HEK293 (cell line): ENCODE data around the gene SEMA4B.

Experiments
- ZNF138 ChIP-seq: fragments of 450-650 bp; formaldehyde crosslinking; IDR thresholded peaks from 2 replicates; pipeline ENCODE4 v1.5.1; 2016; ENCODE audit warnings: missing biosample characterization, missing genetic modification characterization, borderline replicate concordance
- TF ChIP-seq, protein P1 (sequence below): fragments of 450-650 bp; formaldehyde crosslinking; IDR thresholded peaks from 2 replicates; pipeline ENCODE4 v1.5.1; 2016; ENCODE audit warnings: missing biosample characterization, missing genetic modification characterization
- TF ChIP-seq, protein P2 (sequence below): fragments of 450-650 bp; formaldehyde crosslinking; IDR thresholded peaks from 2 replicates; pipeline ENCODE4 v1.5.1; 2016; ENCODE audit warnings: missing biosample characterization, missing genetic modification characterization, borderline replicate concordance
- TF ChIP-seq, protein P3 (sequence below): fragments of 450-650 bp; formaldehyde crosslinking; IDR thresholded peaks from 2 replicates; pipeline ENCODE4 v1.5.1; 2016; ENCODE audit warnings: missing biosample characterization, missing genetic modification characterization

DNA sequence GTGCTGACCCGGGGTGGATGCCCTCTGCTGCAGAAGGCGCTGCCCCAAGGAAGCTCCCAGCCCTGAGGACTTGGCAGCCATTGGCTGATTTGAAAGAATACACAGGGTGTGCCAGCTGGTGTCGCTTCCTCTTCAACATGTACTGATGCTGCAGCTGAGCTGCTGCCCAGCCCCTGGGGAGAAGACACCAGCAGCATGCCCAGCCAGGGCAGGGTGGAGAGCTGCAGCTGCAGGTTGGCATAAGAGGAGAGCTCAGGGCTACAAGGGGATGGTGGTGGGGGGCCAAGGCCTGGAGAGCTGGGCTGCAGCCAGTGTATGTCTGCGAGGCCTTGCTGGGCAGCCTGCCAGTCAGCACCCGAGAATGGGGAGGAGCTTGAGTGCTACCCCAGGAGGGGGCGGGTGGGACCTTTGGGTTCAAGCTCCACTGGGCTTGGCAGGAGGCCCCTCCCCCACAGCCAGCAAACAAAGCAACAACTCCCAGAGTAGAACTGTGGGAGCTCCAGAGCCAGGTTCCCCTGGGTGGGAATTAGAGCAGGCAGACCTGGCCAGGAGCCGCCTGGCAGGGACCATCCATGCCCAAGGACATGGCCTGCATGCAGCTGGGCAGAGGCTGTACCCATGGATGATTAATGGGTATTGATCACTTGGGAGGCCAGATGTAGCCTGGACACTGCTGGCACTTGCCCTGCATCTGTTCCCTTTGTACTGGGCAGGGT is 9.2 kb upstream of the SEMA4B start:
- TF ChIP-seq, protein P1, sequence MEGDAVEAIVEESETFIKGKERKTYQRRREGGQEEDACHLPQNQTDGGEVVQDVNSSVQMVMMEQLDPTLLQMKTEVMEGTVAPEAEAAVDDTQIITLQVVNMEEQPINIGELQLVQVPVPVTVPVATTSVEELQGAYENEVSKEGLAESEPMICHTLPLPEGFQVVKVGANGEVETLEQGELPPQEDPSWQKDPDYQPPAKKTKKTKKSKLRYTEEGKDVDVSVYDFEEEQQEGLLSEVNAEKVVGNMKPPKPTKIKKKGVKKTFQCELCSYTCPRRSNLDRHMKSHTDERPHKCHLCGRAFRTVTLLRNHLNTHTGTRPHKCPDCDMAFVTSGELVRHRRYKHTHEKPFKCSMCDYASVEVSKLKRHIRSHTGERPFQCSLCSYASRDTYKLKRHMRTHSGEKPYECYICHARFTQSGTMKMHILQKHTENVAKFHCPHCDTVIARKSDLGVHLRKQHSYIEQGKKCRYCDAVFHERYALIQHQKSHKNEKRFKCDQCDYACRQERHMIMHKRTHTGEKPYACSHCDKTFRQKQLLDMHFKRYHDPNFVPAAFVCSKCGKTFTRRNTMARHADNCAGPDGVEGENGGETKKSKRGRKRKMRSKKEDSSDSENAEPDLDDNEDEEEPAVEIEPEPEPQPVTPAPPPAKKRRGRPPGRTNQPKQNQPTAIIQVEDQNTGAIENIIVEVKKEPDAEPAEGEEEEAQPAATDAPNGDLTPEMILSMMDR = no peak
- no peak for TF ChIP-seq ZNF138
- TF ChIP-seq, protein P2, sequence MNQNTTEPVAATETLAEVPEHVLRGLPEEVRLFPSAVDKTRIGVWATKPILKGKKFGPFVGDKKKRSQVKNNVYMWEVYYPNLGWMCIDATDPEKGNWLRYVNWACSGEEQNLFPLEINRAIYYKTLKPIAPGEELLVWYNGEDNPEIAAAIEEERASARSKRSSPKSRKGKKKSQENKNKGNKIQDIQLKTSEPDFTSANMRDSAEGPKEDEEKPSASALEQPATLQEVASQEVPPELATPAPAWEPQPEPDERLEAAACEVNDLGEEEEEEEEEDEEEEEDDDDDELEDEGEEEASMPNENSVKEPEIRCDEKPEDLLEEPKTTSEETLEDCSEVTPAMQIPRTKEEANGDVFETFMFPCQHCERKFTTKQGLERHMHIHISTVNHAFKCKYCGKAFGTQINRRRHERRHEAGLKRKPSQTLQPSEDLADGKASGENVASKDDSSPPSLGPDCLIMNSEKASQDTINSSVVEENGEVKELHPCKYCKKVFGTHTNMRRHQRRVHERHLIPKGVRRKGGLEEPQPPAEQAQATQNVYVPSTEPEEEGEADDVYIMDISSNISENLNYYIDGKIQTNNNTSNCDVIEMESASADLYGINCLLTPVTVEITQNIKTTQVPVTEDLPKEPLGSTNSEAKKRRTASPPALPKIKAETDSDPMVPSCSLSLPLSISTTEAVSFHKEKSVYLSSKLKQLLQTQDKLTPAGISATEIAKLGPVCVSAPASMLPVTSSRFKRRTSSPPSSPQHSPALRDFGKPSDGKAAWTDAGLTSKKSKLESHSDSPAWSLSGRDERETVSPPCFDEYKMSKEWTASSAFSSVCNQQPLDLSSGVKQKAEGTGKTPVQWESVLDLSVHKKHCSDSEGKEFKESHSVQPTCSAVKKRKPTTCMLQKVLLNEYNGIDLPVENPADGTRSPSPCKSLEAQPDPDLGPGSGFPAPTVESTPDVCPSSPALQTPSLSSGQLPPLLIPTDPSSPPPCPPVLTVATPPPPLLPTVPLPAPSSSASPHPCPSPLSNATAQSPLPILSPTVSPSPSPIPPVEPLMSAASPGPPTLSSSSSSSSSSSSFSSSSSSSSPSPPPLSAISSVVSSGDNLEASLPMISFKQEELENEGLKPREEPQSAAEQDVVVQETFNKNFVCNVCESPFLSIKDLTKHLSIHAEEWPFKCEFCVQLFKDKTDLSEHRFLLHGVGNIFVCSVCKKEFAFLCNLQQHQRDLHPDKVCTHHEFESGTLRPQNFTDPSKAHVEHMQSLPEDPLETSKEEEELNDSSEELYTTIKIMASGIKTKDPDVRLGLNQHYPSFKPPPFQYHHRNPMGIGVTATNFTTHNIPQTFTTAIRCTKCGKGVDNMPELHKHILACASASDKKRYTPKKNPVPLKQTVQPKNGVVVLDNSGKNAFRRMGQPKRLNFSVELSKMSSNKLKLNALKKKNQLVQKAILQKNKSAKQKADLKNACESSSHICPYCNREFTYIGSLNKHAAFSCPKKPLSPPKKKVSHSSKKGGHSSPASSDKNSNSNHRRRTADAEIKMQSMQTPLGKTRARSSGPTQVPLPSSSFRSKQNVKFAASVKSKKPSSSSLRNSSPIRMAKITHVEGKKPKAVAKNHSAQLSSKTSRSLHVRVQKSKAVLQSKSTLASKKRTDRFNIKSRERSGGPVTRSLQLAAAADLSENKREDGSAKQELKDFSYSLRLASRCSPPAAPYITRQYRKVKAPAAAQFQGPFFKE (tag by site-specific recombination) = no peak
- TF ChIP-seq, protein P3, sequence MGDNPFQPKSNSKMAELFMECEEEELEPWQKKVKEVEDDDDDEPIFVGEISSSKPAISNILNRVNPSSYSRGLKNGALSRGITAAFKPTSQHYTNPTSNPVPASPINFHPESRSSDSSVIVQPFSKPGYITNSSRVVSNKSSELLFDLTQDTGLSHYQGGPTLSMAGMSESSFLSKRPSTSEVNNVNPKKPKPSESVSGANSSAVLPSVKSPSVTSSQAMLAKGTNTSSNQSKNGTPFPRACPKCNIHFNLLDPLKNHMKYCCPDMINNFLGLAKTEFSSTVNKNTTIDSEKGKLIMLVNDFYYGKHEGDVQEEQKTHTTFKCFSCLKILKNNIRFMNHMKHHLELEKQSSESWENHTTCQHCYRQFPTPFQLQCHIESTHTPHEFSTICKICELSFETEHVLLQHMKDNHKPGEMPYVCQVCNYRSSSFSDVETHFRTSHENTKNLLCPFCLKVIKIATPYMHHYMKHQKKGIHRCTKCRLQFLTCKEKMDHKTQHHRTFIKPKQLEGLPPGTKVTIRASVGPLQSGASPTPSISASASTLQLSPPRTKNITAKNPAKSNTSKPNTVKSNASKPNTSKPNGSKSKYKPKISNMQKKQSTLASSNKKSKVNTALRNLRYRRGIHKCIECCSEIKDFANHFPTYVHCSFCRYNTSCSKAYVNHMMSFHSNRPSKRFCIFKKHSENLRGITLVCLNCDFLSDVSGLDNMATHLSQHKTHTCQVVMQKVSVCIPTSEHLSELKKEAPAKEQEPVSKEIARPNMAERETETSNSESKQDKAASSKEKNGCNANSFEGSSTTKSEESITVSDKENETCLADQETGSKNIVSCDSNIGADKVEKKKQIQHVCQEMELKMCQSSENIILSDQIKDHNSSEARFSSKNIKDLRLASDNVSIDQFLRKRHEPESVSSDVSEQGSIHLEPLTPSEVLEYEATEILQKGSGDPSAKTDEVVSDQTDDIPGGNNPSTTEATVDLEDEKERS (tag by site-specific recombination) = no peak
